A549 (cell line): ENCODE data around the gene DPY30. TPM values are rescaled to one million over a fixed set of nuclear protein-coding genes. Genes with fewer than 3 reads are reported as not detected.

Source experiments
- ATAC-seq, 2 experiments: fragments of 200-7000 bp in 1 of 2; fragments of >200 bp in 1 of 2; cut with Nextera tagmentation in 1 of 2; cut with Tn5 transposase in 1 of 2; 3 replicates each; pipeline versions ENCODE4 v1.8.0 to v1.9.1; 2018 to 2020; ENCODE audit warnings: mild to moderate bottlenecking in 1 of 2, moderate library complexity in 1 of 2
- CTCF ChIA-PET: fragments of 300-600 bp; sonication (Branson Sonifier 250); formaldehyde crosslinking; extraction: SDS; loops from one replicate; lab custom pipeline; 2021; ENCODE audit warnings: antibody characterized with exemption, inconsistent platforms; lab: Yijun Ruan, JAX
- POLR2A ChIA-PET: fragments of 350-600 bp; formaldehyde crosslinking; extraction: SDS; loops from one replicate; lab custom pipeline; 2021; ENCODE audit warnings: antibody characterized with exemption, inconsistent platforms; lab: Yijun Ruan, JAX
- DNase-seq, 2 experiments: peaks; one replicate each; pipeline versions ENCODE4 v3.0.0 to v3.0.0-alpha.2; 2011 to 2016; ENCODE audit warnings: low read depth in 1 of 2, low spot score in 1 of 2
- FAIRE-seq: peaks from 2 replicates; lab custom pipeline; 2011; peaks lifted over from hg19 to GRCh38; lab: Jason Lieb, UNC
- H3K27ac ChIP-seq, 2 experiments: fragments of >200 bp; sonication (Bioruptor Twin); formaldehyde crosslinking; 3 replicates each; pipeline ENCODE4 v1.5.1; 2016 to 2017
- H3K4me1 ChIP-seq: fragments of >200 bp; sonication (Bioruptor Twin); formaldehyde crosslinking; 3 replicates; pipeline ENCODE4 v1.6.1; 2016
- H3K4me2 ChIP-seq: fragments of >200 bp; sonication (Bioruptor Twin); formaldehyde crosslinking; 3 replicates; pipeline ENCODE4 v1.6.1; 2016
- H3K4me3 ChIP-seq: fragments of >200 bp; sonication (Bioruptor Twin); formaldehyde crosslinking; 3 replicates; pipeline ENCODE4 v1.5.1; 2016
- H3K9me3 ChIP-seq: fragments of >200 bp; sonication (Bioruptor Twin); formaldehyde crosslinking; 3 replicates; pipeline ENCODE4 v1.6.1; 2016
- CHD2 ChIP-seq: fragments of 150-350 bp; IDR thresholded peaks from 2 replicates; pipeline ENCODE4 v1.6.1; 2014; ENCODE audit warnings: low read length; ENCODE audit not compliant: partially characterized antibody
- E2F6 ChIP-seq: IDR thresholded peaks from 2 replicates; pipeline ENCODE4 v1.6.1; 2012; ENCODE audit warnings: low read depth, borderline replicate concordance
- ELK1 ChIP-seq: fragments of 150-350 bp; IDR thresholded peaks from 2 replicates; pipeline ENCODE4 v1.6.1; 2014; ENCODE audit warnings: low read depth, mild to moderate bottlenecking, low read length
- EP300 ChIP-seq, 2 experiments: fragments of >200 bp; sonication (Bioruptor Twin); formaldehyde crosslinking; IDR thresholded peaks; 2 replicates in 1 of 2; 3 replicates in 1 of 2; pipeline ENCODE4 v1.6.1; 2016 to 2017
- ESRRA ChIP-seq: fragments of 150-350 bp; IDR thresholded peaks from 2 replicates; pipeline ENCODE4 v1.6.1; 2014; ENCODE audit warnings: mild to moderate bottlenecking, low read length, borderline replicate concordance
- FOSB ChIP-seq: fragments of 250-450 bp; sonication (Bioruptor Pico); IDR thresholded peaks from 2 replicates; pipeline ENCODE4 v1.5.0; 2020; ENCODE audit warnings: mild to moderate bottlenecking, moderate library complexity
- HDAC2 ChIP-seq: fragments of 200-600 bp; sonication (generic); IDR thresholded peaks from 2 replicates; pipeline ENCODE4 v1.6.1; 2016
- HEYL ChIP-seq: fragments of 250-450 bp; sonication (Bioruptor Pico); IDR thresholded peaks from 2 replicates; pipeline ENCODE4 v1.8.0; 2021; ENCODE audit warnings: mild to moderate bottlenecking, moderate library complexity
- MAFK ChIP-seq: fragments of 450-650 bp; IDR thresholded peaks from 2 replicates; pipeline ENCODE4 v1.6.1; 2014; ENCODE audit not compliant: partially characterized antibody
- NFE2L2 ChIP-seq: fragments of 150-350 bp; conservative IDR thresholded peaks from 2 replicates; pipeline ENCODE4 v1.6.1; 2014; ENCODE audit warnings: low read length
- PHF8 ChIP-seq: fragments of 200-600 bp; sonication (generic); IDR thresholded peaks from 2 replicates; pipeline ENCODE4 v1.6.1; 2016; ENCODE audit warnings: low read depth, mild to moderate bottlenecking, antibody characterized with exemption, moderate library complexity, borderline replicate concordance
- SREBF2 ChIP-seq: fragments of 450-650 bp; IDR thresholded peaks from 2 replicates; pipeline ENCODE4 v1.6.1; 2014; ENCODE audit warnings: mild to moderate bottlenecking, moderate library complexity
- TP53 ChIP-seq: fragments of 250-450 bp; sonication (Bioruptor Pico); IDR thresholded peaks from 2 replicates; pipeline ENCODE4 v1.5.0; 2021; ENCODE audit warnings: mild to moderate bottlenecking, moderate library complexity
- USF2 ChIP-seq: fragments of 450-650 bp; IDR thresholded peaks from 2 replicates; pipeline ENCODE4 v1.6.1; 2014; ENCODE audit warnings: antibody characterized with exemption
- WGBS: methylation state at CpG from one replicate; pipeline ENCODE4 v1.1.6; 2017; ENCODE audit errors: missing lambda C conversion rate; 5-methylcytosine and 5-hydroxymethylcytosine counted together
- polyA plus RNA-seq, 4 experiments: library from polyadenylated mRNA; depleted of rRNA in 3 of 4; stranded (reverse); fragments of >200 nt; fragmentation: RNase III in 1 of 4; extraction: RNeasy Plus Mini Kit Qiagen cat#74134 plus additional on column Dnase treatment in 1 of 4; gene quantifications; 2 replicates in 3 of 4; 3 replicates in 1 of 4; pipeline ENCODE4 v1.2.3, GENCODE V29; 2011 to 2017

The DPY30 gene
- polyA plus RNA-seq, 2 of the 4 experiments (the other 2 are of a cell fraction) = 153 to 239 TPM

GRCh38 chr2:31978436-31978835 is 61.2 kb downstream of the DPY30 start:
- ChIA-PET CTCF (interaction anchor here (1.7 kb wide), 1 partner anchor 18 kb away, joined by 3 read pairs; no protein-coding TSS in a partner anchor), POLR2A (no interaction called here)
- Histone ChIP-seq H3K9me3 (no peaks in the 10 kb centered on the region), H3K4me2 (no peak overlapping the region), H3K4me3 (no peak overlapping the region), H3K4me1 (peaks cover 27% of the 10 kb centered on the region), H3K27ac (no peak overlapping the region)
- DNase-seq = no peak
- no peak for ATAC-seq
- 96% methylated on average over 6 of the region's 6 CpGs for WGBS
- no peak for TF ChIP-seq PHF8
- no peak for TF ChIP-seq NFE2L2
- no peak for TF ChIP-seq TP53 (CRISPR knock-in tag)
- TF ChIP-seq EP300 (IDR thresholded peaks at IDR 0.05) = no peak
- TF ChIP-seq SREBF2 = no peak
- no peak for TF ChIP-seq CHD2
- no peak for TF ChIP-seq HDAC2
- TF ChIP-seq ELK1 = no peak
- no peak for TF ChIP-seq MAFK
- TF ChIP-seq E2F6 = no peak
- no peak for TF ChIP-seq ESRRA
- TF ChIP-seq USF2 = no peak
- no peak for TF ChIP-seq FOSB (CRISPR knock-in tag)
- no peak for TF ChIP-seq HEYL
- no peak for FAIRE-seq

Other genes starting within 250 kb of the DPY30 start
- gene MEMO1, start 28.8 kb downstream of the DPY30 start, polyA plus RNA-seq (2011; rRNA removed) = 72.9 and 87.0 TPM in 2 replicates
- 77.3 to 91.6 TPM (median 80.2 TPM) in 3 replicates for gene MEMO1, start 28.8 kb downstream of the DPY30 start, polyA plus RNA-seq (2017; fragmentation: RNase III; extraction: RNeasy Plus Mini Kit Qiagen cat#74134 plus additional on column Dnase treatment)
- gene SPAST, start 23.8 kb upstream of the DPY30 start, polyA plus RNA-seq (2011; rRNA removed) = 31.1 and 36.3 TPM in 2 replicates
- gene SPAST, start 23.8 kb upstream of the DPY30 start, polyA plus RNA-seq (2017; fragmentation: RNase III; extraction: RNeasy Plus Mini Kit Qiagen cat#74134 plus additional on column Dnase treatment) = 18.3 to 19.1 TPM (median 18.7 TPM) in 3 replicates
- gene SLC30A6, start 126.1 kb upstream of the DPY30 start, polyA plus RNA-seq (2011; rRNA removed) = 54.0 and 69.5 TPM in 2 replicates
- gene SLC30A6, start 126.1 kb upstream of the DPY30 start, polyA plus RNA-seq (2017; fragmentation: RNase III; extraction: RNeasy Plus Mini Kit Qiagen cat#74134 plus additional on column Dnase treatment) = 22.7 to 23.3 TPM (median 23.1 TPM) in 3 replicates
- gene NLRC4, start 225.1 kb upstream of the DPY30 start, polyA plus RNA-seq (2011; rRNA removed) = 0.01 TPM in 1 of 2 replicates, not detected in the other
- gene NLRC4, start 225.1 kb upstream of the DPY30 start, polyA plus RNA-seq (2017; fragmentation: RNase III; extraction: RNeasy Plus Mini Kit Qiagen cat#74134 plus additional on column Dnase treatment) = not detected in 3 replicates
- gene YIPF4, start 238.1 kb upstream of the DPY30 start, polyA plus RNA-seq (2011; rRNA removed) = 28.4 and 54.1 TPM in 2 replicates
- 28.6 to 35.7 TPM (median 31.4 TPM) in 3 replicates for gene YIPF4, start 238.1 kb upstream of the DPY30 start, polyA plus RNA-seq (2017; fragmentation: RNase III; extraction: RNeasy Plus Mini Kit Qiagen cat#74134 plus additional on column Dnase treatment)